ENCODE results near the gene UHRF2.
"Not testable (repeated sequence)": the region's sequence is repeated elsewhere in the genome, so short reads cannot be mapped to it uniquely, and the experiment has no call there.

The UHRF2 gene, protein sequence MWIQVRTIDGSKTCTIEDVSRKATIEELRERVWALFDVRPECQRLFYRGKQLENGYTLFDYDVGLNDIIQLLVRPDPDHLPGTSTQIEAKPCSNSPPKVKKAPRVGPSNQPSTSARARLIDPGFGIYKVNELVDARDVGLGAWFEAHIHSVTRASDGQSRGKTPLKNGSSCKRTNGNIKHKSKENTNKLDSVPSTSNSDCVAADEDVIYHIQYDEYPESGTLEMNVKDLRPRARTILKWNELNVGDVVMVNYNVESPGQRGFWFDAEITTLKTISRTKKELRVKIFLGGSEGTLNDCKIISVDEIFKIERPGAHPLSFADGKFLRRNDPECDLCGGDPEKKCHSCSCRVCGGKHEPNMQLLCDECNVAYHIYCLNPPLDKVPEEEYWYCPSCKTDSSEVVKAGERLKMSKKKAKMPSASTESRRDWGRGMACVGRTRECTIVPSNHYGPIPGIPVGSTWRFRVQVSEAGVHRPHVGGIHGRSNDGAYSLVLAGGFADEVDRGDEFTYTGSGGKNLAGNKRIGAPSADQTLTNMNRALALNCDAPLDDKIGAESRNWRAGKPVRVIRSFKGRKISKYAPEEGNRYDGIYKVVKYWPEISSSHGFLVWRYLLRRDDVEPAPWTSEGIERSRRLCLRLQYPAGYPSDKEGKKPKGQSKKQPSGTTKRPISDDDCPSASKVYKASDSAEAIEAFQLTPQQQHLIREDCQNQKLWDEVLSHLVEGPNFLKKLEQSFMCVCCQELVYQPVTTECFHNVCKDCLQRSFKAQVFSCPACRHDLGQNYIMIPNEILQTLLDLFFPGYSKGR

DNA sequence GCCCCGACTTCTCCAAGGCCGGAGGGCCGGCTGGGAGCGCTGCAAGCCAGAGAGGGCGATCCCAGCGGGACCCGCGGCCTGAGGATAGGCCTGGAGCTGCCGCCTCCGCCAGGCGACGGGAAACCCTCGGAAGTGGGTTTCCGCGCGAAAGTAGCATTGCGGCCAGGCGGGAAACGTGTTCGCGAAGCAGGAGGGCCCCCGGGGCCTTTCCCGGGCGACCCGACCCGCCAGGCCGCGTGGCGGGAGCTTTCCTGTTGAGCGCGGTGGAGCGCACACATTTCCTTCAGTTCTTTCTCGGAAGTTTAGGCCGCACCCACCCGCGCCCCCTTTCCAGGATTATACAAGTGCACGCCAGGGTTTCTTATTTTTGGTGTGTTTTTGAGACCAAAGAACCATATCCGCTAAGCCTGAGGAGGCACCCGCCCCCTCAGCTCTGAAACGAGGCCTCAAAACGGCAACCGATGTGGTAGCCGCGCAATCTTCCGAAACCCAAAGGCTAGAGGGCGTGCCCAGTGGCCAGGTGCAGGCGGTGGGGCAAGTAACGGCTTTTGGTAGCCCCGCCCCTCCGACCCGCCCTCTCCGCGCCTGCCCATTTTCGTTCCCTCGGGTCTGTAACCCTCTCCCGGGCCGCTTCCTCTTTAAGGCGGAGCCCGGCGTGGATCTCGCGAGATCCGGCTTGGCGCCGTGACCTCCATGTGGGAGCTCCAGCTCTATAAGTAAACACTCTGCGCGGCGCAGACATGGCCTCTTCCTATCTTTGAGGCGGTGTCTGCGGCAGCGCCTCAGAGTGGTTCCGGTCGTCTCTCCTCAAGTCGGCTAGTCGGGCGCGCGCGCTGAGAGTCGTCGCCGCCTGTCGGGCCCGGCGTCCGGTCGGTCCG is at the start of gene UHRF2:
TSS of gene UHRF2 (plus strand) at position 713 of the 878 bp plus-strand sequence. CDS start 292 bp downstream, outside the sequence.
- H3K27ac Mint-ChIP-seq, result peak within 1 kb of the TSS; percentile 95
- peaks cover 53% of the 10 kb centered on the region for H3K4me1 Mint-ChIP-seq
- no peaks in the 10 kb centered on the region for H3K27me3 Mint-ChIP-seq
- ATAC-seq, result peak; percentile 95
- no peaks in the 10 kb centered on the region for H3K36me3 Mint-ChIP-seq
- H3K4me3 Mint-ChIP-seq, result peak within 1 kb of the TSS; percentile 80
- H3K9me3 Mint-ChIP-seq, result no peaks in the 10 kb centered on the region

DNA sequence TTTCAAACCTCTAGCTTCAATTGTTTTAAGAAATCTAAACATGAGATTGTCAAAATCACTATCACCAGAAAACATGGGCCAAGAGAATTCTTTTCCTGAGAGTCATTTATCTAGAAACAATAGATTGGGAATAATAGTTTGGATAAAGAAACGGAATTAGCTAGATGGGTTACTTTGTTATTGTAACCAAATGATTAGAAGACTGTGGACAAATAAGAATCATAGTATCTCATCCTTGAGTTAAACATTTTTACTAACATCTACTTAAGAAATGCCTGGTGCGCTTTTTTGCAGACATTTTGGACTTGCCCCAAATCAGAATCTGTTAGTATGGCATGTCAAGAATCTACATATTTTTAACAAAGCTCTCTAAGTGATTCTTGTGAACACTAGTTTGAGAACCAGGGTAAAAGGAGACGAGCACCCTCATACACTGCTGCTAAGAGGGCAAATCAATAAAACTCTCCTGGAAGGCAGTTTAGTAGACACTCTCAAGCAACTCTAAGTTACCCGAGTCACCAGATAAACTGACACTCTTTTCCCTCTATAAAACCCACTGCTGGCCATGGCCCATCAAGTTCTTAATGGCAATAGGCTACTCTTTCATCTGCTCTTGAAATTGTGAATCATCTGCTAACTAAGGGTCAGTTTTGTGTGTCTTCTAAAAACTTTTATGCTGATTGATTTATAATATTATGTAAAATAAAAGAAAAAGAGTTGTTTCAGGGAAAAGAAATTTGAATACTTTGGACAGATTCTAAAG is 45.7 kb upstream of the UHRF2 start:
- Mint-ChIP-seq H3K27ac (no peak overlapping the region), H3K9me3 (peaks cover 3% of the 10 kb centered on the region), H3K36me3 (no peaks in the 10 kb centered on the region), H3K4me3 (no peak overlapping the region), H3K27me3 (no peaks in the 10 kb centered on the region), H3K4me1 (no peaks in the 10 kb centered on the region)
- ATAC-seq, result no peak

DNA sequence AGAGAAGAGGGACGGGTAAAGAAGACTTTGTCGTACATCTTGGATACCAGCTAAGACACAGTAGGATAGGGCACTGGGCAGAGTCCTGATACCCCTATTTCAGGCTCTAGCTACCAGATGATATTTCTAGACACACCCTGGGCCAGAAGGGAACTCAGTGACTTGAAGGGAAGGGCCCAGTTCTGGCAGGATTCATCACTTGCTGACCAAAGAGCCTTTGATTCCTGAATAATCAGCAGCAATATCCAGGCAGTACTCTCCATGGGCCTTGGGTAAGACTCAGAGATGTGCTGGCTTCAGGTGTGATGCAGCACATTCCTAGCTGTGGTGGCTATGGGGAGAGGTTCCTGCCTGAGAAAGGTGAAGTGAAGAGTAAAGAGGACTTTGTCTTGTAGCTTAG is 44.2 kb upstream of the UHRF2 start:
- Mint-ChIP-seq H3K27ac (no peak overlapping the region), H3K9me3 (peaks cover 3% of the 10 kb centered on the region), H3K27me3 (no peaks in the 10 kb centered on the region), H3K4me3 (no peak overlapping the region), H3K4me1 (no peaks in the 10 kb centered on the region), H3K36me3 (no peaks in the 10 kb centered on the region)
- no peak for ATAC-seq

DNA sequence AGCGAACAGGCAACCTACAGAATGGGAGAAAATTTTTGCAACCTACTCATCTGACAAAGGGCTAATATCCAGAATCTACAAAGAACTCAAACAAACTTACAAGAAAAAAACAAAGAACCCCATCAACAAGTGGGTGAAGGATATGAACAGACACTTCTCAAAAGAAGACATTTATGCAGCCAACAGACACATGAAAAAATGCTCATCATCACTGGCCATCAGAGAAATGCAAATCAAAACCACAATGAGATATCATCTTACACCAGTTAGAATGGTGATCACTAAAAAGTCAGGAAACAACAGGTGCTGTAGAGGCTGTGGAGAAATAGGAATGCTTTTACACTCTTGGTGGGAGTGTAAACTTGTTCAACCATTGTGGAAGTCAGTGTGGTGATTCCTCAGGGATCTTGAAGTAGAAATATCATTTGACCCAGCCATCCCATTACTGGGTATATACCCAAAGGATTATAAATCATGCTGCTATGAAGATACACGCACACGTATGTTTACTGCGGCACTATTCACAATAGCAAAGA is 31.5 kb upstream of the UHRF2 start:
- H3K9me3 Mint-ChIP-seq, H3K4me3 Mint-ChIP-seq, H3K27ac Mint-ChIP-seq, H3K36me3 Mint-ChIP-seq, ATAC-seq, H3K27me3 Mint-ChIP-seq: not testable (repeated sequence)
- peaks cover 14% of the 10 kb centered on the region for H3K4me1 Mint-ChIP-seq

DNA sequence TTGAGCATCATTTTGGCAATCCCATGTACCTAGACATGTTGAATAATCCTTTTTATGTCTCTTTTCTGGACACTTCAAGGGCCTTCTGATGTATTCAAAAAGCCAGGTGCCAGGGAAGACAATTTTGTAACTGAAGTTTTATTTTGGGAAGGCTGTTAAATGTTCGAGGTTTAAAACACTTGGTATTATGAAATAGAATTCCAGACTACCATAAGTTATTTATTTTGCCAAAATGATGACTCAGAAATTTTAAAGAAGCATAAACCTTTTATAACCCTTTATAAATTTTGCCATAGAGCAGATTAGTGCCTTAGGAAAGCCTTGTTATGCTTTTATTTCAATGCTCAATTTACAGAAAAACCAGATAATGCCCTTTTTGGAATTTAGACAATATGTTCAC is 30.3 kb upstream of the UHRF2 start:
- Mint-ChIP-seq H3K4me1 (peaks cover 14% of the 10 kb centered on the region), H3K27ac (no peak overlapping the region), H3K27me3 (no peaks in the 10 kb centered on the region), H3K9me3 (peaks cover 3% of the 10 kb centered on the region), H3K4me3 (no peak overlapping the region), H3K36me3 (peaks cover 6% of the 10 kb centered on the region)
- no peak for ATAC-seq

DNA sequence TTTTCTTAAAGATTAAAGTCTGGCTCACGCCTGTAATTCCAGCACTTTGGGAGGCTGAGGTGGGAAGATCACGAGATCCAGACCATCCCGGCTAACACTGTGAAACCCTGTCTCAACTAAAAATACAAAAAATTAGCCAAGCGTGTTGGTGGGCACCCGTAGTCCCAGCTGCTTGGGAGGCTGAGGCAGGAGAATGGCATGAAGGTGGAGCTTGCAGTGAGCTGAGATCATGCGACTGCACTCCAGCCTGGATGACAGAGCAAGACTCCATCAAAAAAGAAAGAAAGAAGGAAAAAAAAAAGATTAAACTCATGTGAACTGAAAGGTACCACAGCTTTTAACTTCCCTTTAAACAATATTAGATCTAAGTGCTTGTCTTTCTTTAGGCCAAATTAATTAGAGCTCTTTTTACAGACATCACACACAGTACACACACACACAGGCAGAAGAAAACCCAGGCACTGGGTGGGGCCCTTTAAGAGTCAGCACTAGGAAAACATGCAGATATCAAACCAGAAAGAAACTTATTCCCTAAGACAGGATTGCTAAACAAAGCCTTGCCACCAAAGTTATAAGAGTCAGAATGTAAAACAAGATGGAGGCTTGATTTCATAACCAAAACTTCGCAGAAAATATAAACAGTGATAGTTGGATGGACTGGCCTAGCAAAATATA is 29.3 kb upstream of the UHRF2 start:
- H3K27ac Mint-ChIP-seq, result no peak overlapping the region
- ATAC-seq, result no peak
- peaks cover 6% of the 10 kb centered on the region for H3K36me3 Mint-ChIP-seq
- peaks cover 14% of the 10 kb centered on the region for H3K4me1 Mint-ChIP-seq
- no peak overlapping the region for H3K4me3 Mint-ChIP-seq
- no peaks in the 10 kb centered on the region for H3K27me3 Mint-ChIP-seq
- peaks cover 3% of the 10 kb centered on the region for H3K9me3 Mint-ChIP-seq

DNA sequence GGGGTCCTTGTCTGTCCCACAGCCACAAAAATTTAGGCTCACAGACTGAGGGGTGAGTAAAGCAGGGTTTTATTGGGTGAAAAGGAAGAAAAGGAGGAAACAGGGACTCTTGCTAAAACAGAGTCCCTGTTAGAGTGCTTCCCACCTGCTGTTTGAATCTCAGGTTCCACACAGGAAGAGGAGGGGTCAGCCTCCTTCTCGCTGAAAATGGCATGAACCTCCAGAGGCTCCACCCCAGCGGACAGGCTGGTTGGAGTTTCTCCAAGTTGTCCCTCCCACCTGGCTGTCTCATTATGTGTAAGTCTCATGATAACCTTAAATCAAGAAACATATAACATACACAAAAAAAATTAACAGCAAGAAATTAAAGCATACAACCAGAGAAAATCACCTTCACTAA is 28.3 kb upstream of the UHRF2 start:
- Mint-ChIP-seq H3K4me3 (no peak overlapping the region), H3K27ac (peak overlapping the region; percentile 10), H3K9me3 (peaks cover 3% of the 10 kb centered on the region), H3K4me1 (peaks cover 14% of the 10 kb centered on the region), H3K27me3 (no peaks in the 10 kb centered on the region), H3K36me3 (peaks cover 6% of the 10 kb centered on the region)
- ATAC-seq, result no peak

DNA sequence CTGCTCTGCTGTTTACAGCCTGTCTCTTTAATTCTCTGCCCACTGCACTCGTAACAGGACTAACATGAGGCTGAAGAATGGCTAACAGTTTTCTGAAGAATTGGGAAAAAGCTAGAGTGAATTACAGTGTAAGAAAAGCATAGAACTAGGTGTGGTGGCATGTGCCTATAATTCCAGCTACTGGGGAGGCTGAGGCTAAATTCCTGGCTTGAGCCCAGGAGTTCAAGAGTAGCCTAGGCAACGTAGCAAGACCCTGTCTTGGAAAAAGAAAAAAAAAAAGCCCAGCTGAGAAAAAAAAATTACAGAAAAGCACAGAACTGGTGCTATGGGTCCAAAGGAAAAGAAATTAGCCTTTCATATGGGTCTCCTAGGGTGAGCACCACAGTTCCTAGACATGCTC is 13.9 kb upstream of the UHRF2 start:
- H3K4me3 Mint-ChIP-seq, result no peak overlapping the region
- no peak for ATAC-seq
- no peaks in the 10 kb centered on the region for H3K27me3 Mint-ChIP-seq
- H3K27ac Mint-ChIP-seq, result no peak overlapping the region
- no peaks in the 10 kb centered on the region for H3K4me1 Mint-ChIP-seq
- H3K36me3 Mint-ChIP-seq, result no peaks in the 10 kb centered on the region
- H3K9me3 Mint-ChIP-seq, result no peaks in the 10 kb centered on the region

DNA sequence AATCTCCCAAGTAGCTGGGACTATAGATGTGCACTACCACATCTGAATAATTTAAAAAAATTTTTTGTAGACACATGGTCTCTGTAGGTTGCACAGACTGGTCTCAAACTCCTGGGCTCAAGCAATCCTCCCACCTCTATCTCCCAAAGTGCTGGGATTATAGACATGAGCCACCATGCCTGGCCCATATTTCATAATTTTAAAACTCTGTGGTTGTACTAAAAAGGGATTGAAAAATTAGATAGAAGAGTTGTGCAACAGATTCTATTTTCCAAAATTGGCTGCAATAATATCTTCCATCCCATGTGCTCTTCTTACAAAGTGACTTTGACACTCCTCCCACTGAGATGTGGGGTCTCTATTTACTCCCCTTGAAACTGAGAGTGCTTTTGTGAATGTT is 7.6 kb upstream of the UHRF2 start:
- Mint-ChIP-seq H3K36me3 (no peaks in the 10 kb centered on the region), H3K27me3 (no peaks in the 10 kb centered on the region), H3K9me3 (no peaks in the 10 kb centered on the region), H3K4me1 (peaks cover 10% of the 10 kb centered on the region), H3K27ac (no peak overlapping the region), H3K4me3 (no peak overlapping the region)
- no peak for ATAC-seq

DNA sequence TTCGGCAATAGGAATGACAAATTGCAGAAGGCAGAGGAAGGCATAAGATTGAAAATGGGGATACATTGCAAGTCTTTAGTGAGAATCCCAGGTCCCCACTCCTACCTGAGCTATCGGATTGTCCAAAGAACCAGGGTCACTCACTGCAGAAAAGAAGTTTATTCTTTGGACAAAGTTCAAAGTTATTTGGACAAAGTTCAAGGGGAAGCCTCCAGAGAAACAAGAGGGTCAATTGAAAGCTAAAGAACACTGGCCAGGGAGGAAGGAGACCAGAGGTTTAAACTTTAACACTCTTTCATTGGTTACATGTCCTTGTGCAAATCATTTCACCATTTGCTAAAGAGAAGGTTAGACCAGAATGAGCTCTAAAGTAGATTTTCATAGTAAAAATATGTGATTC is 5.2 kb upstream of the UHRF2 start:
- H3K27me3 Mint-ChIP-seq, result no peaks in the 10 kb centered on the region

DNA sequence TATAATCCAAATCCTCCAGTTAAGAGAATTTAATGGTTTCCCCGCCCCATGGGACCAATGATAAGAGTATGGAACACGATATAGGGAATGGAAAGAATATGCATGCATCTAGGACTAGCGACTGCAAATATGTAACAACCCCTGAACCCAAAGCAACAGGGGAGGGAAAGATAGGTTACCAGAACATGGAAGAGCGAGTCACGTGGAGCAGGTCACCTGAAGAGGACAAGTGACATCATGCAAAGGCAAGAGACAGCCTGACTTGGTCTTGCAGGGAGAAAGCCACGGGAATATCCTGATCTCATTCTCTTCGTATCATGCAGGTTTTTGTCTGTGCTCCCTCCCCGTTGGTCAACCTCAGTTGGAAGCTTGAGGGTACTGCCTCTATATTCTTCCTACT is 4.7 kb upstream of the UHRF2 start:
- H3K27ac Mint-ChIP-seq, result no peak overlapping the region
- peaks cover 19% of the 10 kb centered on the region for H3K4me1 Mint-ChIP-seq
- no peak overlapping the region for H3K4me3 Mint-ChIP-seq
- H3K36me3 Mint-ChIP-seq, result no peaks in the 10 kb centered on the region
- no peak for ATAC-seq
- H3K9me3 Mint-ChIP-seq, result no peaks in the 10 kb centered on the region
- no peaks in the 10 kb centered on the region for H3K27me3 Mint-ChIP-seq

More for the DNA sequence above, 5.2 kb upstream of the UHRF2 start:
- no peak for ATAC-seq
- Mint-ChIP-seq H3K27ac (no peak overlapping the region), H3K4me3 (no peak overlapping the region), H3K4me1 (peaks cover 19% of the 10 kb centered on the region), H3K36me3 (no peaks in the 10 kb centered on the region), H3K9me3 (no peaks in the 10 kb centered on the region)

DNA sequence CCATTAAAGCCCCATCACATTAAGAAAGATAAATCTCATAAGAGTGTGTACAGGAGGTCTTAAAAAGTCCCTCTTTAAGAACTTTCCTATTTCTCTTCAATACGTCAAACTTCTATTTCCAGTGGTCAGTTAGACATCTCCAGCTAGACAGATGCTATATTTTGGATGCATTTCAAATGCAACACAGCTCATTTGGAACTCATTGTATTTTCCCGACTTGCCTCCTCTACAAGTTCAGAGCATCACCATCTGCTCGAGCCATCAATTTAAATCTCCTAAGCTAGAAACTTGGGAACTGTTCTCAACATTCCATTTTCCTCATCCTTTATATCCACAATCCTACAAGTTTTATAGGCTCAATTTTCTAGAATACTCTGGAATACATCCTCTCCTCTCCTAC is 3.2 kb upstream of the UHRF2 start:
- ATAC-seq, result no peak
- Mint-ChIP-seq H3K27ac (peak overlapping the region; percentile 54), H3K4me1 (peaks cover 26% of the 10 kb centered on the region), H3K4me3 (no peak overlapping the region), H3K36me3 (no peaks in the 10 kb centered on the region), H3K9me3 (no peaks in the 10 kb centered on the region), H3K27me3 (no peaks in the 10 kb centered on the region)

DNA sequence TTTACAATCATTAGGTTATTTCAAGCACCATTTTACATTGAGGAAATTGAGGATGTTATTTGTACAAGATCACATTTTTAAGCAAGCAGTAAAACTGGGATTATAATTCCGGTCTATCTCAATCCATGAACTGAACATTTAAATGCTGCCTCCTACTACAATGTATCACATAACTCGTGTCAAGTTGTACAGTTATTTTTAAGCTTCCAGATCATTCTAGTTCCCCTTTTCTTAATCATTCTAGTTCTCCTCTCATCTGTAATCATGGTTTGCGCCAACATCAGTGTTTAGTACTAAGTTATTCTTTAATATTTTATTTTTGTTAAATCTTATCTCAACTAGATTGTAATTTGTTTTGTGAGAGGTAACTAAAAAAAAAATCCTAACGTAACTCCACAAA is 2.4 kb upstream of the UHRF2 start:
- ATAC-seq, result no peak
- H3K9me3 Mint-ChIP-seq, result no peaks in the 10 kb centered on the region
- H3K4me3 Mint-ChIP-seq, result no peak overlapping the region
- H3K36me3 Mint-ChIP-seq, result no peaks in the 10 kb centered on the region
- no peaks in the 10 kb centered on the region for H3K27me3 Mint-ChIP-seq
- peak overlapping the region; percentile 54 for H3K27ac Mint-ChIP-seq
- peaks cover 33% of the 10 kb centered on the region for H3K4me1 Mint-ChIP-seq
